Measurements from ENCODE around the gene CRYGA. TPM values are rescaled to one million over a fixed set of nuclear protein-coding genes. Genes with fewer than 3 reads are reported as not detected.
"Not testable (repeated sequence)": the region's sequence is repeated elsewhere in the genome, so short reads cannot be mapped to it uniquely, and the experiment has no call there.

Gene CRYGA
- total RNA-seq, 1 experiment from 2014 or later: not detected

- Histone ChIP-seq H3K4me3 (no peak overlapping the region), H3K27ac (no peak overlapping the region), H3K27me3 (no peaks in the 10 kb centered on the region), H3K4me1 (no peaks in the 10 kb centered on the region), H3K9me3 (replicated peaks) (no peaks in the 10 kb centered on the region), H3K36me3 (no peaks in the 10 kb centered on the region)
- DNase-seq: no peak
Measured at GRCh38 chr2:208142925-208143799, 20.2 kb downstream of the CRYGA start.

GRCh38 chr2:208142240-208142924 lies 21.0 kb downstream of the CRYGA start:
- Histone ChIP-seq H3K4me1 (no peaks in the 10 kb centered on the region), H3K9me3 (replicated peaks) (no peaks in the 10 kb centered on the region), H3K4me3 (no peak overlapping the region), H3K27me3 (no peaks in the 10 kb centered on the region), H3K36me3 (no peaks in the 10 kb centered on the region), H3K27ac (no peak overlapping the region)
- peak in 1 of 2 experiments; percentile 5 for DNase-seq

- Histone ChIP-seq H3K4me1 (no peaks in the 10 kb centered on the region), H3K27ac (no peak overlapping the region), H3K9me3 (replicated peaks) (no peaks in the 10 kb centered on the region), H3K4me3 (no peak overlapping the region), H3K36me3 (no peaks in the 10 kb centered on the region), H3K27me3 (no peaks in the 10 kb centered on the region)
- no peak for DNase-seq
Measured at GRCh38 chr2:208139447-208139846, 23.9 kb downstream of the CRYGA start.

DNA sequence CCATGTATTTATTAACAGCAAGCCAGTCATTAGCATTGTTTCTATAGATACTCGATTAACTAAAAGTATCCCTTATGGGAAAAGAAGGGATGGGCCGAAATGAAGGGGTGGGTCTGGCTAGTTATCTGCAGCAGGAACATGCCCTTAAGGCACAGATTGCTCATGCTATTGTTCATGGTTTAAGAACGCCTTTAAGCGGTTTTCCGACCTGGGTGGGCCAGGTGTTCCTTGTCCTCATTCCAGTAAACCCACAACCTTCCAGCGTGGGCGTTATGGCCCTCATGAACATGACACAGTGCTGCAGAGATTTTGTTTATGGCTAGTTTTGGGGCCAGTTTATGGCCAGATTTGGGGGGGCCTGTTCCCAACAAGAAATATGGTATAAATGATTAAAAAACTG lies 25.1 kb downstream of the CRYGA start:
- DNase-seq; H3K27ac ChIP-seq; H3K4me1 ChIP-seq; H3K36me3 ChIP-seq; H3K9me3 ChIP-seq (replicated peaks); H3K27me3 ChIP-seq; H3K4me3 ChIP-seq: not testable (repeated sequence)

DNA sequence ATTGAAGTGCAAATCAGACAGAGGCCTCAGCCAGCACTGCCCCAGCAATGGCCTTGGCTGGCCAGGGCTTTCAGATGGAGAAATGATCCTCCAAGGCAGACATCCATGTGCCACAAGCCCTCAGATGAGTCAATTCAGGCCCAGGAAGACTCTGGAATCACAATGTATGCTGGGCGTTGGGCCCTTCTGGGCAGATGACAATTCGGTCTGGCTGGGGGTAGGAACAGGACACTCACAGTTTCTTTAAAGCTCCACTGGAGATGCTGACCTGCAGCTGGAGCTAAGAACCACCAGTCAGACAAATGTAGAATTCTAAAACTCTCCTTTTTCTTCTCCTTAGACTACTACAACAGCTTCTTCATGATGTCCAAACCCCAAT lies 26.7 kb downstream of the CRYGA start:
- H3K4me1 ChIP-seq: no peaks in the 10 kb centered on the region
- H3K4me3 ChIP-seq: no peak overlapping the region

GRCh38 chr2:208135794-208136715 lies 27.3 kb downstream of the CRYGA start:
- H3K27ac ChIP-seq: no peak overlapping the region
- no peaks in the 10 kb centered on the region for H3K27me3 ChIP-seq
- H3K9me3 ChIP-seq (replicated peaks): no peaks in the 10 kb centered on the region
- H3K4me1 ChIP-seq: no peaks in the 10 kb centered on the region
- H3K36me3 ChIP-seq: no peaks in the 10 kb centered on the region
- DNase-seq: no peak
- no peak overlapping the region for H3K4me3 ChIP-seq

More for the DNA sequence above, 26.7 kb downstream of the CRYGA start:
- no peak for DNase-seq
- no peaks in the 10 kb centered on the region for H3K36me3 ChIP-seq
- H3K27me3 ChIP-seq: no peaks in the 10 kb centered on the region
- H3K27ac ChIP-seq: no peak overlapping the region
- H3K9me3 ChIP-seq (replicated peaks): no peaks in the 10 kb centered on the region

DNA sequence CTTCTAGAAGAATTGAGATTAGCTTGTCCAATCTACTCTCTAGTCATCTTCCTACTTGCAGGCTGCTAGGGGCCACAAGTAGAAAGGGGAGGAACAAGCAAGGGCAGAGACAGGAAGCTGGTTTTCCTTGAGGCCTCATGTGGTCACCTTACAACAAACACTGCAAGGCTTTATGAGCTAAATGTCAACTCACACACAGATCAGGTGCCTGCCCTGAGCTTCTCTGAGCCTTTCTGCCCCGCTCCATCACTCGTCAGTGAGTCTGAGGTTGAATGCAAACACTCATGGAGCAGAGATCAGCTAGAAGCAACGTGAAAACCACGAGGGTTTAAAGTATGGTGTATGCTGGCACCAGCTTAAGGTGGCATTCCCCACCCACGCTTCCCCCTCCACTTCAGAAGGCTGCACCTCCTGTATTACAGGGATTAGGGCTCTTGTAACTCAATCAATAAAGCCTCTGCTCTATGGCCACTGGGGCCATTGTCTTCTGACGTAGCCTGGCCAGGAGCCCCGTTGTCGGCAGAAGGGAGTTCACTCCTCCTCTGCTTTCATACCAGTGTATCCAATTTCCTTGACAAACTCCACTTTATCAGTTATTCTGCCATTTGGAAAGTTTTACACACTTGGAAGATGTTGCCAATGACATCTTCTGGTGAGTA lies 28.3 kb downstream of the CRYGA start:
- Histone ChIP-seq H3K9me3 (replicated peaks) (no peaks in the 10 kb centered on the region), H3K4me1 (no peaks in the 10 kb centered on the region), H3K27me3 (no peaks in the 10 kb centered on the region), H3K36me3 (no peaks in the 10 kb centered on the region), H3K4me3 (no peak overlapping the region), H3K27ac (no peak overlapping the region)
- no peak for DNase-seq

- Histone ChIP-seq H3K9me3 (replicated peaks) (no peaks in the 10 kb centered on the region), H3K27me3 (no peaks in the 10 kb centered on the region), H3K36me3 (no peaks in the 10 kb centered on the region), H3K4me3 (no peak overlapping the region), H3K4me1 (no peaks in the 10 kb centered on the region), H3K27ac (no peak overlapping the region)
- DNase-seq: no peak
Measured at GRCh38 chr2:208130712-208131110, 32.7 kb downstream of the CRYGA start.

- H3K9me3 ChIP-seq (replicated peaks): no peaks in the 10 kb centered on the region
- no peak for DNase-seq
- H3K27me3 ChIP-seq: no peaks in the 10 kb centered on the region
- H3K4me3 ChIP-seq: no peak within 1 kb of the TSS
- no peaks in the 10 kb centered on the region for H3K36me3 ChIP-seq
- H3K4me1 ChIP-seq: no peaks in the 10 kb centered on the region
- no peak within 1 kb of the TSS for H3K27ac ChIP-seq
Measured at GRCh38 chr2:208129744-208130711, 33.4 kb downstream of the CRYGA start, which contains the start of gene CRYGC. Gene CRYGC, minus strand, starts transcription at chr2:208129828. Its CDS starts 36 bp downstream, at chr2:208129792.

DNA sequence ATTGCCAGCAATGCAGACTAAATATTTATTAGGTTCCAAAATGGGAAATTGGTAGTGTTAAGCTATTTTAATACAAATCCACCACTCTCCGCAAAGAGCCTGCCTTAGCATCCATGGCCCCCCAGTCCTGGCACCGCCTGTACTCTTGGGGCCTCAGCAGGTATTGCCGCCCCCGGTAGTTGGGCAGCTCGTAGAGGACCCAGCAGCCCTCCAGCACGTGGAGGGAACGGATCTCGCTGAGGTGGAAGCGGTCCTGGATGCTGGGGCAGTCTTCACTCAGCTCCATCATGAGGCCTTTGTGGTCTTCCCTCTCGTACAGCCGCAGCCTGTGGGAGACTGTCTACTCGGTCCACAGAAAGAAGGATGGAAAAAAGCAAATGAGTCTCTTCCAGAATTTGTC lies 35.3 kb downstream of the CRYGA start:
- H3K4me3 ChIP-seq: no peak overlapping the region
- H3K27ac ChIP-seq: no peak overlapping the region
- H3K9me3 ChIP-seq (replicated peaks): no peaks in the 10 kb centered on the region
- no peaks in the 10 kb centered on the region for H3K36me3 ChIP-seq
- no peaks in the 10 kb centered on the region for H3K27me3 ChIP-seq
- no peak for DNase-seq
- no peaks in the 10 kb centered on the region for H3K4me1 ChIP-seq

- Histone ChIP-seq H3K4me3 (no peak overlapping the region), H3K9me3 (replicated peaks) (no peaks in the 10 kb centered on the region)
- no peak for DNase-seq
Measured at GRCh38 chr2:208127090-208127489, 36.3 kb downstream of the CRYGA start.

GRCh38 chr2:208125251-208125650 lies 38.1 kb downstream of the CRYGA start:
- Histone ChIP-seq H3K36me3 (no peaks in the 10 kb centered on the region), H3K9me3 (replicated peaks) (no peaks in the 10 kb centered on the region), H3K4me1 (no peaks in the 10 kb centered on the region), H3K27me3 (no peaks in the 10 kb centered on the region), H3K27ac (no peak overlapping the region), H3K4me3 (no peak overlapping the region)
- DNase-seq: no peak

More at GRCh38 chr2:208127090-208127489, 36.3 kb downstream of the CRYGA start:
- Histone ChIP-seq H3K4me1 (no peaks in the 10 kb centered on the region), H3K27me3 (no peaks in the 10 kb centered on the region), H3K36me3 (no peaks in the 10 kb centered on the region), H3K27ac (no peak overlapping the region)

DNA sequence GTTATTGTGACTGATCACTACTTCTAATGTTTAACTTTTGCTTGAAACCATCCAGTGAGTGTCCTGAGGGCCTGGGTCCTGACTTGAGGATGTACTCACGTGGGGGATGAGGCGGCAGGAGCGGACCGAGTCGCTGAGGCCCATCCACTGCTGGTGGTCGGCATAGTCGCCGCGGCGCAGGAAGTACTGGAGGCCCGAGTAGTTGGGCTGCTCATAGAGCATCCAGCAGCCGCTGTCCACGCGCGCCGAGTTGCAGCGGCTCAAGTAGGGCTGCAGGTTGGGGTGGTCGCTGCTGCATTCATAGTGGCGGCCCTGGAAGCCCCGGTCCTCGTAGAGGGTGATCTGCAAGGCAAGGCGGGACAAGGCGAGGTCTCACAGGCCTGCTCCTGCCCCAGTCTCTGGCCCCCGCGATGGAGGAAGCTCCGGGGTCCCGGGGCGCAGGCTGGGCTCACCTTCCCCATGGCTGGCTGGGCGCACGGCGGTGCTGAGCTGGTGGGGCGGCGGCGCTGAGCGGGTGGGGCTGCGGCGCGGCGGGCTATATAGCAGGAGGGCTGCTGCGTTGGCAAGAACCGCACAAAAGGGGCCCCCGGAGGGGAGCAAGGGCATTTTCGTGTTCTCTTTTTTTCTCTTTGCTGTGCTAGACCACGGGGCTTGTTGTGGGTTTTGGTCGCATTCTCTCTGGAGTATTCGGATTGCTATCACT lies 39.2 kb downstream of the CRYGA start, which contains the start of gene CRYGD:
Gene CRYGD (minus strand): TSS at position 512 of the 703 bp plus-strand sequence. CDS start 51 bp downstream, at position 461.
- H3K4me1 ChIP-seq; H3K9me3 ChIP-seq (replicated peaks); H3K4me3 ChIP-seq; H3K27ac ChIP-seq; H3K27me3 ChIP-seq; H3K36me3 ChIP-seq; DNase-seq: not testable (repeated sequence)
